Left kidney (tissue), 8 donors: ENCODE data around the gene GLB1L2. TPM values are rescaled to one million over a fixed set of nuclear protein-coding genes. Genes with fewer than 3 reads are reported as not detected.
A peak's percentile ranks its signal among the peaks of the same experiment; 100 is the strongest.
"Not testable (repeated sequence)": the region's sequence is repeated elsewhere in the genome, so short reads cannot be mapped to it uniquely, and the experiment has no call there.

Experiments used
- DNase-seq: peaks from one replicate; pipeline ENCODE4 v3.0.0-alpha.2; 2013
- long read RNA-seq, 8 donors: transcript quantifications; one replicate each; lab custom pipeline, GENCODE V29; 2026
- polyA plus RNA-seq: library from polyadenylated mRNA; unstranded; fragments of 120-200 nt; gene quantifications from one replicate; pipeline ENCODE4 v1.2.1, GENCODE V29; 2013; ENCODE audit not compliant: insufficient read length

GLB1L2 gene
- polyA plus RNA-seq: 24.7 TPM
- long read RNA-seq, donor 1, transcript GLB1L2-205 (19 exons, 3,365 nt): major isoform, 5 of 5 reads
- long read RNA-seq, donor 1, partial matches to known transcripts: 0 of 5 reads
- long read RNA-seq, donor 1, other reads (novel, unspliced or antisense): 0 of 5 reads
- long read RNA-seq, donor 2, partial matches to known transcripts: 0 of 1 reads
- long read RNA-seq, donor 2, other reads (novel, unspliced or antisense): 0 of 1 reads
- long read RNA-seq, donor 3: 0 reads
- long read RNA-seq, donor 4: 0 reads
- long read RNA-seq, donor 5, partial matches to known transcripts: 0 of 1 reads
- long read RNA-seq, donor 5, other reads (novel, unspliced or antisense): 0 of 1 reads
- long read RNA-seq, donor 6, partial matches to known transcripts: 0 of 3 reads
- long read RNA-seq, donor 6, other reads (novel, unspliced or antisense): 0 of 3 reads
- long read RNA-seq, donor 7: 0 reads
- long read RNA-seq, donor 8: 0 reads

- peak; percentile 61 for DNase-seq
Measured at GRCh38 chr11:134331354-134332188, at the start of gene GLB1L2. Gene GLB1L2 (plus strand): TSS chr11:134331988. CDS start chr11:134332062, 74 bp downstream.

GRCh38 chr11:134282121-134283045 lies 49.4 kb upstream of the GLB1L2 start:
- DNase-seq: no peak

GRCh38 chr11:134283461-134284230 lies 48.1 kb upstream of the GLB1L2 start:
- DNase-seq: no peak

GRCh38 chr11:134284349-134284748 lies 47.4 kb upstream of the GLB1L2 start:
- not testable (repeated sequence) for DNase-seq

- no peak for DNase-seq
Measured at GRCh38 chr11:134287561-134287960, 44.2 kb upstream of the GLB1L2 start.

GRCh38 chr11:134288486-134288885 lies 43.3 kb upstream of the GLB1L2 start:
- no peak for DNase-seq

GRCh38 chr11:134289167-134289566 lies 42.6 kb upstream of the GLB1L2 start:
- no peak for DNase-seq

GRCh38 chr11:134289789-134290188 lies 42.0 kb upstream of the GLB1L2 start:
- DNase-seq: no peak

- no peak for DNase-seq
Measured at GRCh38 chr11:134290646-134291045, 41.1 kb upstream of the GLB1L2 start.

GRCh38 chr11:134291196-134291595 lies 40.6 kb upstream of the GLB1L2 start:
- no peak for DNase-seq

- DNase-seq: no peak
Measured at GRCh38 chr11:134292661-134293060, 39.1 kb upstream of the GLB1L2 start.

- DNase-seq: no peak
Measured at GRCh38 chr11:134293119-134294113, 38.4 kb upstream of the GLB1L2 start.

- no peak for DNase-seq
Measured at GRCh38 chr11:134294664-134295063, 37.1 kb upstream of the GLB1L2 start.

GRCh38 chr11:134312223-134312622 lies 19.6 kb upstream of the GLB1L2 start:
- no peak for DNase-seq

- DNase-seq: no peak
Measured at GRCh38 chr11:134312807-134313206, 19.0 kb upstream of the GLB1L2 start.

- DNase-seq: no peak
Measured at GRCh38 chr11:134313379-134313778, 18.4 kb upstream of the GLB1L2 start.

GRCh38 chr11:134313821-134314607 lies 17.8 kb upstream of the GLB1L2 start:
- DNase-seq: no peak

GRCh38 chr11:134317103-134317502 lies 14.7 kb upstream of the GLB1L2 start:
- no peak for DNase-seq

- DNase-seq: not testable (repeated sequence)
Measured at GRCh38 chr11:134321373-134321772, 10.4 kb upstream of the GLB1L2 start.
